ENCODE results near the gene CTNNA2.
"Not testable (repeated sequence)": the region's sequence is repeated elsewhere in the genome, so short reads cannot be mapped to it uniquely, and the experiment has no call there.

CTNNA2 gene

GRCh38 chr2:80078290-80079036, 565.6 kb downstream of the CTNNA2 start:
- TF ChIP-seq CTCF (IDR thresholded peaks at IDR 0.05; ENCODE audit: control insufficient read depth, extremely low read depth, insufficient read depth), result no peak
- H3K4me3 ChIP-seq (ENCODE audit: low read depth, low read length), result no peak overlapping the region
- DNase-seq (ENCODE audit: low read depth), result no peak

- no peak overlapping the region for H3K4me3 ChIP-seq (ENCODE audit: low read depth, low read length)
- TF ChIP-seq CTCF (IDR thresholded peaks at IDR 0.05; ENCODE audit: control insufficient read depth, extremely low read depth, insufficient read depth), result no peak
- no peak for DNase-seq (ENCODE audit: low read depth)
These were observed 568.1 kb downstream of the CTNNA2 start for GRCh38 chr2:80080957-80081356.

GRCh38 chr2:80086831-80087230, 574.0 kb downstream of the CTNNA2 start:
- H3K4me3 ChIP-seq (ENCODE audit: low read depth, low read length), result no peak overlapping the region
- no peak for TF ChIP-seq CTCF (IDR thresholded peaks at IDR 0.05; ENCODE audit: control insufficient read depth, extremely low read depth, insufficient read depth)
- DNase-seq (ENCODE audit: low read depth), result no peak

GRCh38 chr2:80091237-80091636, 578.4 kb downstream of the CTNNA2 start:
- H3K4me3 ChIP-seq (ENCODE audit: low read depth, low read length), result no peak overlapping the region
- DNase-seq (ENCODE audit: low read depth), result no peak
- TF ChIP-seq CTCF (IDR thresholded peaks at IDR 0.05; ENCODE audit: control insufficient read depth, extremely low read depth, insufficient read depth), result no peak

- no peak for TF ChIP-seq CTCF (IDR thresholded peaks at IDR 0.05; ENCODE audit: control insufficient read depth, extremely low read depth, insufficient read depth)
- no peak overlapping the region for H3K4me3 ChIP-seq (ENCODE audit: low read depth, low read length)
- DNase-seq (ENCODE audit: low read depth), result no peak
These were observed 579.6 kb downstream of the CTNNA2 start for GRCh38 chr2:80092474-80092873.

GRCh38 chr2:80098503-80098902, 585.7 kb downstream of the CTNNA2 start:
- DNase-seq (ENCODE audit: low read depth); H3K4me3 ChIP-seq (ENCODE audit: low read depth, low read length): not testable (repeated sequence)

- no peak for DNase-seq (ENCODE audit: low read depth)
- TF ChIP-seq CTCF (IDR thresholded peaks at IDR 0.05; ENCODE audit: control insufficient read depth, extremely low read depth, insufficient read depth), result no peak
- no peak overlapping the region for H3K4me3 ChIP-seq (ENCODE audit: low read depth, low read length)
These were observed 589.2 kb downstream of the CTNNA2 start for GRCh38 chr2:80102026-80102425.

Measured in LNCaP clone FGC (cell line).